ENCODE data around the gene ANAPC5. TPM values are rescaled to one million over a fixed set of nuclear protein-coding genes. Genes with fewer than 3 reads are reported as not detected.

ANAPC5 gene
- total RNA-seq, 1 experiment from 2014 or later = 101 TPM

DNA sequence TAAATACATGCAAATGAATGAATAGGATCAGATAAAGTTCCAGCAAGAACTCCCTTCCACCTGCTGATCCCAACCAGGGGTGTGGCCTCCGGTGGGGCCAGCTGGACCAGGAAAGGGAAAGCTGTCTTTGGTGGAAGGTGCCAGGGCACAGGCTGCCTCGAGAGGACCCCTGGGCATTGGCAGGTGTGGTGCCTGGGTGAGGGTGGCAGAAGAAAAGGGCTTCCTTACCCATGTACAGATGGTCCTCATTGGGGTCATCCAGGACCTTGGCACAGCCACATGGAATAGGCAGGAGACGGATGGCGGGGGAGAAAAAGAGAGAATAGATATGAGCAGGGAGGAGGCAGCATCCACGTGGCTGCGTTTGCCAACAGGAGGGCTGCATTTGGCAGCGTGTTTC is 92.1 kb downstream of the ANAPC5 start:
- no peak overlapping the region for H3K18ac ChIP-seq (ENCODE audit: insufficient read length, low read depth, low read length)

More for the DNA sequence above, 92.1 kb downstream of the ANAPC5 start:
- no peak overlapping the region for H2AK5ac ChIP-seq (ENCODE audit: insufficient read length, low read length)
- no peaks in the 10 kb centered on the region for H3K9me3 Mint-ChIP-seq
- H2BK15ac ChIP-seq (ENCODE audit: low read depth, low read length) = no peak overlapping the region
- no peak overlapping the region for H4K8ac ChIP-seq (replicated peaks; ENCODE audit: insufficient read length, low read depth, low read length)
- H3K79me2 ChIP-seq (ENCODE audit: insufficient read depth, low read length) = no peaks in the 10 kb centered on the region
- H3K23ac ChIP-seq (ENCODE audit: insufficient read length, low read depth, low read length) = no peak overlapping the region
- peaks cover 27 to 64% (median 50%) of the 10 kb centered on the region in 3 experiments for H3K36me3 Mint-ChIP-seq (ENCODE audit: insufficient read depth in 1 of 3, low read depth in 3 of 3)
- no peaks in the 10 kb centered on the region for H3K4me1 Mint-ChIP-seq
- H2BK5ac ChIP-seq (ENCODE audit: insufficient read length, low read length) = no peak overlapping the region
- H3K4me2 ChIP-seq (ENCODE audit: insufficient read depth, insufficient read length, low read length) = no peak overlapping the region
- no peaks in the 10 kb centered on the region for H3K27me3 Mint-ChIP-seq (ENCODE audit: low read depth)
- no peak overlapping the region for H3K27ac ChIP-seq (ENCODE audit: insufficient read length, low read depth, low read length)
- no peaks in the 10 kb centered on the region for H3K27me3 ChIP-seq (ENCODE audit: insufficient read depth, low read length)
- no peak overlapping the region for H3K56ac ChIP-seq (ENCODE audit: insufficient read length, low read depth, low read length)
- H3K27ac Mint-ChIP-seq = no peak overlapping the region
- H4K20me1 ChIP-seq (ENCODE audit: control insufficient read depth, insufficient read depth, insufficient read length) = no peaks in the 10 kb centered on the region
- TF ChIP-seq, protein P1, sequence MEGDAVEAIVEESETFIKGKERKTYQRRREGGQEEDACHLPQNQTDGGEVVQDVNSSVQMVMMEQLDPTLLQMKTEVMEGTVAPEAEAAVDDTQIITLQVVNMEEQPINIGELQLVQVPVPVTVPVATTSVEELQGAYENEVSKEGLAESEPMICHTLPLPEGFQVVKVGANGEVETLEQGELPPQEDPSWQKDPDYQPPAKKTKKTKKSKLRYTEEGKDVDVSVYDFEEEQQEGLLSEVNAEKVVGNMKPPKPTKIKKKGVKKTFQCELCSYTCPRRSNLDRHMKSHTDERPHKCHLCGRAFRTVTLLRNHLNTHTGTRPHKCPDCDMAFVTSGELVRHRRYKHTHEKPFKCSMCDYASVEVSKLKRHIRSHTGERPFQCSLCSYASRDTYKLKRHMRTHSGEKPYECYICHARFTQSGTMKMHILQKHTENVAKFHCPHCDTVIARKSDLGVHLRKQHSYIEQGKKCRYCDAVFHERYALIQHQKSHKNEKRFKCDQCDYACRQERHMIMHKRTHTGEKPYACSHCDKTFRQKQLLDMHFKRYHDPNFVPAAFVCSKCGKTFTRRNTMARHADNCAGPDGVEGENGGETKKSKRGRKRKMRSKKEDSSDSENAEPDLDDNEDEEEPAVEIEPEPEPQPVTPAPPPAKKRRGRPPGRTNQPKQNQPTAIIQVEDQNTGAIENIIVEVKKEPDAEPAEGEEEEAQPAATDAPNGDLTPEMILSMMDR (conservative IDR thresholded peaks at IDR 0.05) = no peak
- no peak overlapping the region for H4K5ac ChIP-seq (ENCODE audit: insufficient read length, low read depth, low read length)
- no peak for DNase-seq
- H3K4me3 Mint-ChIP-seq = no peak overlapping the region
- no peak overlapping the region for H2BK12ac ChIP-seq (ENCODE audit: insufficient read length, low read depth, low read length)
- H3T11ph ChIP-seq (ENCODE audit: low read length) = no peak overlapping the region
- WGBS (ENCODE audit: extremely low coverage, insufficient read length, low lambda C conversion rate) = no CpG with 5 or more reads among the region's 7 CpGs
- no peak overlapping the region for H2AFZ ChIP-seq (ENCODE audit: low read length)
- no peak overlapping the region for H2BK120ac ChIP-seq (ENCODE audit: low read depth, low read length, poor library complexity, severe bottlenecking)
- H4K91ac ChIP-seq (ENCODE audit: insufficient read length, low read depth, low read length) = no peak overlapping the region
- H3K4me1 ChIP-seq (ENCODE audit: insufficient read depth, low read length) = no peaks in the 10 kb centered on the region
- no peak overlapping the region for H3K4ac ChIP-seq (ENCODE audit: low read depth, low read length)
- H2BK20ac ChIP-seq (ENCODE audit: low read depth, low read length, poor library complexity, severe bottlenecking) = no peak overlapping the region
- H3K23me2 ChIP-seq (ENCODE audit: insufficient read length, low read depth, low read length, poor library complexity, severe bottlenecking) = no peaks in the 10 kb centered on the region
- no peak overlapping the region for H3K9ac ChIP-seq (ENCODE audit: extremely low read depth, insufficient read length, low read length)
- H3K14ac ChIP-seq (ENCODE audit: insufficient read depth, low read length) = no peak overlapping the region
- H3K79me1 ChIP-seq (ENCODE audit: insufficient read depth, low read depth, low read length, poor library complexity, severe bottlenecking) = no peaks in the 10 kb centered on the region
- no peaks in the 10 kb centered on the region for H3K9me3 ChIP-seq (ENCODE audit: control insufficient read depth, low read depth, low read length)
